ENCODE results near the gene SERPIND1. TPM values are rescaled to one million over a fixed set of nuclear protein-coding genes. Genes with fewer than 3 reads are reported as not detected.

Gene SERPIND1
- polyA plus RNA-seq, 3 donors: not detected

DNA sequence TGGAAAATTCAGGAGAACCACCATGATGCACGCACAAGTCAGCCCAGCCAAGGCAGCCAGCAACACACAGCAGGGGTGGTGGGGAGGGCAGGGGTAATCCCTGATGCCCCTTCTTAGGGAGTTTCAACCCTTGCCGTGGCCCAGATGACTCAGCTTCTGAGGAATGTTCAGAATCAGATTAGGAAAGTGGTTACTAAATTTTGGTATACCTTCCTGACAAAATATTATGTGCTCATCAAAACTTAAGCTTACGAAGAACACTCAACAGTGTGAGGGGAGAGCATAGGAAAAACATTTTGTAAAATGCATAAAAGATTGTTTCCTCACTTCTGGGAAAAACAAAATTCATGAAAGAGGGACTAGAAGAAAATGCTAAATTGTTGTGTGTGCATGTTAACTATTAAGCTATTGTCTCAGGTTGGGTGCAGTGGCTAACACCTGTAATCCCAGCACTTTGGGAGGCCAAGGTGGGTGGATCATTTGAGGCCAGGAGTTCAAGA, 32.1 kb downstream of the SERPIND1 start:
- intact Hi-C loops (cut with micrococcal nuclease): no loop called here
- no peak for DNase-seq
- H3K36me3 Mint-ChIP-seq: peaks cover 81 to 98% of the 10 kb centered on the region in 2 donors

DNA sequence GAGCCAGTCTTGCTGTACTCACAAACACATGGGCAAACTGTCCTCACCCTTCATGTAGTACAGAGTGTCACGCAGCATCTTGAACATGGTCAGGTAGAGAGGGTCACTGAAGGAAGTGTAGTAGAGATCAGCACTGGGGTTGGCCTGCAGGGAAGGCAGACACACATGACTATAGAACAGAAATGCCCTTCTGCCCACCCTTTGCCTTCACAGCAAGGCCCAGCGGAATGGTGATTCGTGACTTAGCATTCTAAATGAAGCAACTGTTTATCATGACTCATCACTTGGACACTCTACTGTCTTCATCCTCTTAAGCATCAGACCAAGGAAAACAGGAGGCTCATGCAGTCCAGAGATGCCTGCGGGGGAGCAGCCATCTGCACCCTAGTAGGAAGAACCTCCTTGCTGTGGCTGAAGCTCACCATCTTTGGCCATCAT, 33.4 kb downstream of the SERPIND1 start:
- WGBS (ENCODE audit: insufficient coverage): 21% methylated on average over 2 of the region's 4 CpGs
- Histone ChIP-seq H3K9me3 (replicated peaks in 1 of 2; ENCODE audit: control insufficient read depth in 1 of 2, insufficient read depth in 1 of 2, low read length in 2 of 2) (no peaks in the 10 kb centered on the region), H2AFZ (ENCODE audit: insufficient read depth, low read depth, low read length, poor library complexity, severe bottlenecking) (no peak overlapping the region), H3K36me3 (replicated peaks in 1 of 2; ENCODE audit: control insufficient read depth in 1 of 2, insufficient read depth in 2 of 2, low read length in 2 of 2) (peaks cover 81 to 99% of the 10 kb centered on the region in 2 donors), H3K9ac (ENCODE audit: insufficient read depth, low read length, poor library complexity, severe bottlenecking) (no peak overlapping the region), H3K79me2 (ENCODE audit: insufficient read depth, low read length) (no peaks in the 10 kb centered on the region), H3K27me3 (ENCODE audit: control insufficient read depth in 2 of 2, insufficient read depth in 2 of 2, low read length in 2 of 2) (no peaks in the 10 kb centered on the region), H3K4me1 (ENCODE audit: control insufficient read depth in 1 of 2, insufficient read depth in 2 of 2, low read length in 2 of 2) (no peaks in the 10 kb centered on the region), H3K4me2 (replicated peaks; ENCODE audit: extremely low read depth, low read length, poor library complexity, severe bottlenecking) (no peak overlapping the region), H3K4me3 (replicated peaks in 1 of 3; ENCODE audit: low read depth in 2 of 3, low read length in 3 of 3) (no peak overlapping the region), H3K27ac (ENCODE audit: low read depth in 1 of 2, low read length in 2 of 2) (no peak overlapping the region), H4K20me1 (ENCODE audit: insufficient read depth, low read length) (no peaks in the 10 kb centered on the region)
- intact Hi-C loops (cut with micrococcal nuclease): no loop called here
- peaks cover 0 to 2% (median 0%) of the 10 kb centered on the region in 7 donors for H3K9me3 Mint-ChIP-seq
- DNase-seq: no peak
- H3K4me3 Mint-ChIP-seq: no peak overlapping the region
- H3K27me3 Mint-ChIP-seq (ENCODE audit: low read depth in 3 of 3): peaks cover 0 to 3% (median 1%) of the 10 kb centered on the region in 3 donors
- H3K27ac Mint-ChIP-seq: peak overlapping the region in 1 of 7 donors; percentile 42
- TF ChIP-seq, protein P1, sequence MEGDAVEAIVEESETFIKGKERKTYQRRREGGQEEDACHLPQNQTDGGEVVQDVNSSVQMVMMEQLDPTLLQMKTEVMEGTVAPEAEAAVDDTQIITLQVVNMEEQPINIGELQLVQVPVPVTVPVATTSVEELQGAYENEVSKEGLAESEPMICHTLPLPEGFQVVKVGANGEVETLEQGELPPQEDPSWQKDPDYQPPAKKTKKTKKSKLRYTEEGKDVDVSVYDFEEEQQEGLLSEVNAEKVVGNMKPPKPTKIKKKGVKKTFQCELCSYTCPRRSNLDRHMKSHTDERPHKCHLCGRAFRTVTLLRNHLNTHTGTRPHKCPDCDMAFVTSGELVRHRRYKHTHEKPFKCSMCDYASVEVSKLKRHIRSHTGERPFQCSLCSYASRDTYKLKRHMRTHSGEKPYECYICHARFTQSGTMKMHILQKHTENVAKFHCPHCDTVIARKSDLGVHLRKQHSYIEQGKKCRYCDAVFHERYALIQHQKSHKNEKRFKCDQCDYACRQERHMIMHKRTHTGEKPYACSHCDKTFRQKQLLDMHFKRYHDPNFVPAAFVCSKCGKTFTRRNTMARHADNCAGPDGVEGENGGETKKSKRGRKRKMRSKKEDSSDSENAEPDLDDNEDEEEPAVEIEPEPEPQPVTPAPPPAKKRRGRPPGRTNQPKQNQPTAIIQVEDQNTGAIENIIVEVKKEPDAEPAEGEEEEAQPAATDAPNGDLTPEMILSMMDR (IDR thresholded peaks at IDR 0.05): no peak
- H3K4me1 Mint-ChIP-seq: no peaks in the 10 kb centered on the region
- peaks cover 84 to 98% of the 10 kb centered on the region in 2 donors for H3K36me3 Mint-ChIP-seq

More for the DNA sequence above, 32.1 kb downstream of the SERPIND1 start:
- Histone ChIP-seq H3K9me3 (replicated peaks in 1 of 2; ENCODE audit: control insufficient read depth in 1 of 2, insufficient read depth in 1 of 2, low read length in 2 of 2) (no peaks in the 10 kb centered on the region), H2AFZ (ENCODE audit: insufficient read depth, low read depth, low read length, poor library complexity, severe bottlenecking) (no peak overlapping the region), H3K9ac (ENCODE audit: insufficient read depth, low read length, poor library complexity, severe bottlenecking) (no peak overlapping the region), H3K27ac (ENCODE audit: low read depth in 1 of 2, low read length in 2 of 2) (no peak overlapping the region), H3K36me3 (replicated peaks in 1 of 2; ENCODE audit: control insufficient read depth in 1 of 2, insufficient read depth in 2 of 2, low read length in 2 of 2) (peaks cover 85 to 99% of the 10 kb centered on the region in 2 donors), H3K27me3 (ENCODE audit: control insufficient read depth in 2 of 2, insufficient read depth in 2 of 2, low read length in 2 of 2) (no peaks in the 10 kb centered on the region), H3K4me3 (replicated peaks in 1 of 3; ENCODE audit: low read depth in 2 of 3, low read length in 3 of 3) (no peak overlapping the region), H3K79me2 (ENCODE audit: insufficient read depth, low read length) (no peaks in the 10 kb centered on the region), H3K4me2 (replicated peaks; ENCODE audit: extremely low read depth, low read length, poor library complexity, severe bottlenecking) (no peak overlapping the region), H3K4me1 (ENCODE audit: control insufficient read depth in 1 of 2, insufficient read depth in 2 of 2, low read length in 2 of 2) (no peaks in the 10 kb centered on the region), H4K20me1 (ENCODE audit: insufficient read depth, low read length) (no peaks in the 10 kb centered on the region)
- TF ChIP-seq, protein P1 (IDR thresholded peaks at IDR 0.05): no peak
- Mint-ChIP-seq H3K4me3 (no peak overlapping the region), H3K4me1 (no peaks in the 10 kb centered on the region), H3K9me3 (peaks cover 0 to 2% (median 0%) of the 10 kb centered on the region in 7 donors), H3K27me3 (ENCODE audit: low read depth in 3 of 3) (peaks cover 0 to 1% (median 0%) of the 10 kb centered on the region in 3 donors), H3K27ac (peak overlapping the region in 3 of 7 donors; percentile 14 to 46 (median 21))
- WGBS (ENCODE audit: insufficient coverage): no CpG with 5 or more reads among the region's 3 CpGs

Data from CD14-positive monocyte (primary cell).